ENCODE results near the gene CLINT1. TPM values are rescaled to one million over a fixed set of nuclear protein-coding genes. Genes with fewer than 3 reads are reported as not detected.

CLINT1 gene
- total and polyA plus RNA-seq, 2 of the 13 experiments (the other 11 are each of a cell fraction or from before 2014, with no cell fraction given), result 64.0 to 104 TPM

GRCh38 chr5:157845914-157846598 lies 12.9 kb downstream of the CLINT1 start (continued):
- TF ChIP-seq SIX1 (CRISPR knock-in tag; IDR thresholded peaks at IDR 0.05; ENCODE audit: borderline replicate concordance), result 0 out of 2 replicates have a peak, but pooled peaks have one; percentile 41
- TF ChIP-seq TBX2 (CRISPR knock-in tag; IDR thresholded peaks at IDR 0.05; ENCODE audit: borderline replicate concordance), result peak; percentile 19; the same call in 1 of the 2 replicates
- TF ChIP-seq, protein P1, sequence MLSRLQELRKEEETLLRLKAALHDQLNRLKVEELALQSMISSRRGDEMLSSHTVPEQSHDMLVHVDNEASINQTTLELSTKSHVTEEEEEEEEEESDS (CRISPR knock-in tag; IDR thresholded peaks at IDR 0.05; ENCODE audit: borderline replicate concordance), result no peak

GRCh38 chr5:157842787-157843186 lies 16.2 kb downstream of the CLINT1 start:
- 76% methylated on average over 4 of the region's 4 CpGs for WGBS (ENCODE audit: low lambda C conversion rate)
- intact Hi-C loops (cut with micrococcal nuclease; ENCODE audit: unreplicated experiment), result no loop called here
- DNase-seq (ENCODE audit: low spot score) (no peak), ATAC-seq (no peak), FAIRE-seq (no peak)
- Histone ChIP-seq H3K27me3 (ENCODE audit: control insufficient read depth in 1 of 2, insufficient read depth in 2 of 2, low read length in 2 of 2) (no peaks in the 10 kb centered on the region), H3K4me3 (replicated peaks in 1 of 3; ENCODE audit: insufficient read depth in 1 of 3, low read depth in 2 of 3, low read length in 3 of 3) (no peak overlapping the region), H3K4me2 (ENCODE audit: low read depth, low read length) (no peak overlapping the region), H3K9ac (ENCODE audit: insufficient read depth, low read depth, low read length) (no peak overlapping the region), H4K20me1 (ENCODE audit: insufficient read depth, low read length) (peaks cover 13% of the 10 kb centered on the region), H2AFZ (ENCODE audit: low read length) (no peak overlapping the region), H3K9me3 (ENCODE audit: low read length) (no peaks in the 10 kb centered on the region), H3K4me1 (ENCODE audit: insufficient read depth, low read length) (peaks cover 43% of the 10 kb centered on the region), H3K27ac (ENCODE audit: extremely low read length, insufficient read depth, low read length) (no peak overlapping the region), H3K36me3 (replicated peaks in 1 of 2; ENCODE audit: control insufficient read depth in 1 of 2, insufficient read depth in 2 of 2, low read length in 2 of 2) (peaks cover 3 to 20% of the 10 kb centered on the region in 2 experiments; a peak in 2 of 5 replicates), H3K79me2 (ENCODE audit: insufficient read depth, low read length) (peaks cover 41% of the 10 kb centered on the region)
- ChIA-PET CTCF (ENCODE audit: low intra/inter-chr PET ratio, low total read pairs) (no interaction called here), POLR2A (no interaction called here)
- in situ Hi-C loops (cut with HindIII; ENCODE audit: extremely low pct_ligation_motif_present, low pct_unique_long_range_greater_than_20kb), result no loop called here
- BruUV-seq (replicated peaks), result no TSS peak
- TF ChIP-seq LCORL (IDR thresholded peaks at IDR 0.05) (no peak), LCORL (CRISPR knock-in tag; IDR thresholded peaks at IDR 0.05) (no peak)

DNA sequence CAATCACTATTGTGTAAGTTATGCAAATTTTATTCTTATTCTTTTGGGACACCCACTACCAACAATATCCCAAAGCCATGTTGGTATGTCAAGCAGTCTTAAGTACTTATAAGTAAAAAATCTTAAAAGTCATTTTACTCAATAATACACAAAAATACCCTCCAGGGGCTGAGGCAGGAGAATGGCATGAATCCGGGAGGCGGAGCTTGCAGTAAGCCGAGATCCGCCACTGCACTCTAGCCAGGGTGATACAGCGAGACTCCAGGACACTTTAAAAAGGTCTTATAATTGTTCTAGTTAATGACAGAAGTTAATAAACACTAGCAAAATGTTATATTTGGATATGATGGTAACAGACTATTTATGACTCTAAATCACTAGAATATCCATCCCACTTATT lies 16.8 kb downstream of the CLINT1 start:
- no peak overlapping the region for H3K4me2 ChIP-seq (ENCODE audit: low read depth, low read length)
- CTCF ChIA-PET (ENCODE audit: low intra/inter-chr PET ratio, low total read pairs), result no interaction called here
- intact Hi-C loops (cut with micrococcal nuclease; ENCODE audit: unreplicated experiment), result no loop called here

More for the DNA sequence above, 16.8 kb downstream of the CLINT1 start:
- ATAC-seq, result no peak
- H3K4me3 ChIP-seq (replicated peaks in 1 of 3; ENCODE audit: insufficient read depth in 1 of 3, low read depth in 2 of 3, low read length in 3 of 3), result no peak overlapping the region
- H3K9ac ChIP-seq (ENCODE audit: insufficient read depth, low read depth, low read length), result no peak overlapping the region
- peaks cover 43% of the 10 kb centered on the region for H3K4me1 ChIP-seq (ENCODE audit: insufficient read depth, low read length)
- no peak for FAIRE-seq
- no peaks in the 10 kb centered on the region for H3K27me3 ChIP-seq (ENCODE audit: control insufficient read depth in 1 of 2, insufficient read depth in 2 of 2, low read length in 2 of 2)
- BruUV-seq (replicated peaks), result no TSS peak
- 94% methylated on average over 5 of the region's 5 CpGs for WGBS (ENCODE audit: low lambda C conversion rate)
- DNase-seq (ENCODE audit: low spot score), result no peak
- peaks cover 3 to 15% of the 10 kb centered on the region in 2 experiments; a peak in 1 of 5 replicates for H3K36me3 ChIP-seq (replicated peaks in 1 of 2; ENCODE audit: control insufficient read depth in 1 of 2, insufficient read depth in 2 of 2, low read length in 2 of 2)
- in situ Hi-C loops (cut with HindIII; ENCODE audit: extremely low pct_ligation_motif_present, low pct_unique_long_range_greater_than_20kb), result no loop called here
- no peaks in the 10 kb centered on the region for H3K9me3 ChIP-seq (ENCODE audit: low read length)
- POLR2A ChIA-PET, result no interaction called here
- no peak overlapping the region for H3K27ac ChIP-seq (ENCODE audit: extremely low read length, insufficient read depth, low read length)
- TF ChIP-seq MXD3 (CRISPR knock-in tag; IDR thresholded peaks at IDR 0.05), result no peak
- peaks cover 14% of the 10 kb centered on the region for H4K20me1 ChIP-seq (ENCODE audit: insufficient read depth, low read length)
- peaks cover 41% of the 10 kb centered on the region for H3K79me2 ChIP-seq (ENCODE audit: insufficient read depth, low read length)
- no peak overlapping the region for H2AFZ ChIP-seq (ENCODE audit: low read length)

Data from HepG2 (cell line).